OCI-LY1 (cell line): ENCODE results near the gene GLTP.

Source experiments
- H2AFZ ChIP-seq: fragments of 200-600 bp; sonication (generic), shearing (Covaris generic); 2 replicates; pipeline ENCODE4 v1.6.0; 2014; ENCODE audit warnings: antibody characterized with exemption, mild to moderate bottlenecking, low read length
- H3F3A ChIP-seq: fragments of 200-600 bp; sonication (generic), shearing (Covaris generic); 2 replicates; pipeline ENCODE4 v1.6.0; 2014; ENCODE audit warnings: mild to moderate bottlenecking, antibody characterized with exemption, low read length, moderate library complexity; ENCODE audit not compliant: insufficient read depth
- H3K27ac ChIP-seq: fragments of 200-600 bp; sonication (generic); 2 replicates; pipeline ENCODE4 v1.5.1; 2014; ENCODE audit warnings: low read length, mixed run types, mild to moderate bottlenecking, low read depth; ENCODE audit not compliant: poor library complexity, severe bottlenecking
- H3K27me3 ChIP-seq: fragments of 200-600 bp; sonication (generic); 2 replicates; pipeline ENCODE4 v1.6.0; 2014; ENCODE audit warnings: antibody characterized with exemption, mild to moderate bottlenecking, low read length, moderate library complexity; ENCODE audit not compliant: insufficient read depth
- H3K36me3 ChIP-seq: fragments of 200-600 bp; sonication (generic); 2 replicates; pipeline ENCODE4 v1.6.1; 2014; ENCODE audit warnings: mild to moderate bottlenecking, antibody characterized with exemption, low read length, moderate library complexity, mixed read lengths; ENCODE audit not compliant: insufficient read depth
- H3K4me1 ChIP-seq: fragments of 200-600 bp; sonication (generic); 2 replicates; pipeline ENCODE4 v1.5.1; 2014; ENCODE audit warnings: mild to moderate bottlenecking, low read length, moderate library complexity; ENCODE audit not compliant: insufficient read depth, severe bottlenecking
- H3K4me2 ChIP-seq: fragments of 200-600 bp; sonication (generic), shearing (Covaris generic); 2 replicates; pipeline ENCODE4 v1.6.1; 2014; ENCODE audit warnings: low read length
- H3K4me3 ChIP-seq: fragments of 200-600 bp; sonication (generic); 2 replicates; pipeline ENCODE4 v1.5.1; 2014; ENCODE audit warnings: low read length, low read depth, mild to moderate bottlenecking, mixed read lengths; ENCODE audit not compliant: poor library complexity, severe bottlenecking
- H3K79me2 ChIP-seq: fragments of 200-600 bp; shearing (Covaris generic); 2 replicates; pipeline ENCODE4 v1.6.1; 2016; ENCODE audit warnings: mixed run types, low read length, mixed read lengths; ENCODE audit not compliant: insufficient read depth
- H3K9ac ChIP-seq: fragments of 200-600 bp; sonication (generic), shearing (Covaris generic); 2 replicates; pipeline ENCODE4 v1.6.1; 2014; ENCODE audit warnings: mild to moderate bottlenecking, low read length, mixed read lengths
- H3K9me2 ChIP-seq: fragments of 200-600 bp; sonication (generic), shearing (Covaris generic); 2 replicates; pipeline ENCODE4 v1.6.1; 2014; ENCODE audit warnings: low read depth, mild to moderate bottlenecking, low read length, mixed read lengths
- H3K9me3 ChIP-seq: fragments of 200-600 bp; shearing (Covaris generic); 2 replicates; pipeline ENCODE4 v1.6.1; 2014; ENCODE audit warnings: low read length, mixed read lengths
- H4K20me1 ChIP-seq: fragments of 200-600 bp; sonication (generic), shearing (Covaris generic); 2 replicates; pipeline ENCODE4 v1.6.0; 2016; ENCODE audit warnings: mild to moderate bottlenecking, low read length; ENCODE audit not compliant: insufficient read depth
- CTCF ChIP-seq: fragments of 200-600 bp; sonication (generic), shearing (Covaris generic); IDR thresholded peaks from 2 replicates; pipeline ENCODE4 v1.5.1; 2017; ENCODE audit warnings: mild to moderate bottlenecking, antibody characterized with exemption, low read length, moderate library complexity, mixed read lengths
- EZH2 ChIP-seq: fragments of 200-600 bp; sonication (generic), shearing (Covaris generic); IDR thresholded peaks from 2 replicates; pipeline ENCODE4 v1.8.0; 2017; ENCODE audit warnings: borderline replicate concordance, mixed run types, mild to moderate bottlenecking, antibody characterized with exemption, low read length, moderate library complexity, mixed read lengths

The GLTP gene

GRCh38 chr12:109831365-109831764, 49.0 kb downstream of the GLTP start:
- Histone ChIP-seq H3K4me3 (no peak overlapping the region), H3K36me3 (no peaks in the 10 kb centered on the region), H3K9me2 (no peaks in the 10 kb centered on the region), H4K20me1 (no peaks in the 10 kb centered on the region), H3K27ac (no peak overlapping the region), H3F3A (no peaks in the 10 kb centered on the region), H3K27me3 (no peaks in the 10 kb centered on the region), H3K4me1 (no peaks in the 10 kb centered on the region), H3K4me2 (no peak overlapping the region), H2AFZ (no peak overlapping the region), H3K79me2 (no peaks in the 10 kb centered on the region), H3K9ac (no peak overlapping the region), H3K9me3 (no peaks in the 10 kb centered on the region)
- TF ChIP-seq EZH2 = no peak
- TF ChIP-seq CTCF = no peak

GRCh38 chr12:109830718-109831117, 49.6 kb downstream of the GLTP start:
- no peak overlapping the region for H3K4me3 ChIP-seq
- no peak overlapping the region for H2AFZ ChIP-seq
- H3F3A ChIP-seq = no peaks in the 10 kb centered on the region
- no peak overlapping the region for H3K27ac ChIP-seq
- no peak overlapping the region for H3K4me2 ChIP-seq
- H3K9me3 ChIP-seq = no peaks in the 10 kb centered on the region
- H4K20me1 ChIP-seq = no peaks in the 10 kb centered on the region
- TF ChIP-seq EZH2 = no peak
- TF ChIP-seq CTCF = no peak
- H3K79me2 ChIP-seq = no peaks in the 10 kb centered on the region
- no peaks in the 10 kb centered on the region for H3K4me1 ChIP-seq
- H3K36me3 ChIP-seq = no peaks in the 10 kb centered on the region
- H3K9ac ChIP-seq = no peak overlapping the region
- H3K27me3 ChIP-seq = no peaks in the 10 kb centered on the region
- H3K9me2 ChIP-seq = no peaks in the 10 kb centered on the region

DNA sequence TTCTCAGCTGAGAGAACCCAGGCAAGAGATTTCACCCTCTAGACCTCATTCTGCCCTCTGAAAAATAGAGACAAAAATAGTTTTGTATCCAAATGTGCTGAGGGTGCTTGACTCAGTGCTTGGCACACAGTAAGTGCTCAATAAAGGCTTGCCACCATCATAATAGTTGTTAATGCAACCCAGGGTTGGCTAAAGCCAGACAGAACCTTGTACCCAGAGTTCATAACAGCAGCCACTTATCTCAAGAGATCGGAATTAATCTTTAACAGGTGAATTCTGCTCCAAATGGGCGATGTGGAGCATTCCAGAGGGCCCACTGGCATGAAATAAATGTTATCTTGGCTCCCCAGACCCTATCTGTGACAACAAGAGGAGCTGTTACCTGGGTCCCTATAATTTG, 50.1 kb downstream of the GLTP start:
- no peak overlapping the region for H3K4me3 ChIP-seq
- no peaks in the 10 kb centered on the region for H3K9me3 ChIP-seq
- H3K4me1 ChIP-seq = no peaks in the 10 kb centered on the region
- H3K36me3 ChIP-seq = no peaks in the 10 kb centered on the region
- H3K27me3 ChIP-seq = no peaks in the 10 kb centered on the region
- H3K27ac ChIP-seq = no peak overlapping the region
- no peak overlapping the region for H3K9ac ChIP-seq
- H2AFZ ChIP-seq = no peak overlapping the region
- no peaks in the 10 kb centered on the region for H4K20me1 ChIP-seq
- no peaks in the 10 kb centered on the region for H3K79me2 ChIP-seq
- H3F3A ChIP-seq = no peaks in the 10 kb centered on the region
- H3K4me2 ChIP-seq = no peak overlapping the region
- TF ChIP-seq CTCF = no peak
- no peak for TF ChIP-seq EZH2
- H3K9me2 ChIP-seq = no peaks in the 10 kb centered on the region
